HG02973 (cell line): ENCODE results near the gene PAIP2.
"Not testable (repeated sequence)": the region's sequence is repeated elsewhere in the genome, so short reads cannot be mapped to it uniquely, and the experiment has no call there.

Experiments
- ATAC-seq: cut with Tn5 transposase; IDR thresholded peaks from one replicate; pipeline ENCODE4 v1.9.1; 2021; ENCODE audit warnings: moderate library complexity; ENCODE audit not compliant: unreplicated experiment

The PAIP2 gene

GRCh38 chr5:139377226-139377625 lies 35.6 kb downstream of the PAIP2 start:
- no peak for ATAC-seq

- no peak for ATAC-seq
Observed at GRCh38 chr5:139378101-139378825, 36.6 kb downstream of the PAIP2 start.

DNA sequence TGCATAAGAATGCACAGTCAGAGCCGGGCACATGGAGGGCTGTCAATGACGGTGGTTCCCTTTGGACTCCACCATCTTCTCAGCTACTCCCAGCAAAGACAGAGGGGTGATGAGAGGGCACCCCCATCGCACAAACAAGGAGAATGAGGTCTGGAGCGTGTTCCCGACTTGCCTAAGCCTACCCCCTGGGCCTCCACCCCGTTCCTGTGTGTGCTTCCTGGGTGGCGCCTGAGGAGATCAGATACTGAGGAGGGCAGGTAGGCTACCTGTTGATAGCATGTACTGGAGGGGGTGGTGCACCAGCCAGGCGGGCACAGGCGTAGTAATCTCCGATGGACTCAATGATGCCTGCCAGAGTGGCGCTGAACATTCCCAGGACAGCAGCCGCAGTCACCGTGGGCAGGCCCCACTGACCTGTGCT lies 37.3 kb downstream of the PAIP2 start:
- ATAC-seq, result no peak

DNA sequence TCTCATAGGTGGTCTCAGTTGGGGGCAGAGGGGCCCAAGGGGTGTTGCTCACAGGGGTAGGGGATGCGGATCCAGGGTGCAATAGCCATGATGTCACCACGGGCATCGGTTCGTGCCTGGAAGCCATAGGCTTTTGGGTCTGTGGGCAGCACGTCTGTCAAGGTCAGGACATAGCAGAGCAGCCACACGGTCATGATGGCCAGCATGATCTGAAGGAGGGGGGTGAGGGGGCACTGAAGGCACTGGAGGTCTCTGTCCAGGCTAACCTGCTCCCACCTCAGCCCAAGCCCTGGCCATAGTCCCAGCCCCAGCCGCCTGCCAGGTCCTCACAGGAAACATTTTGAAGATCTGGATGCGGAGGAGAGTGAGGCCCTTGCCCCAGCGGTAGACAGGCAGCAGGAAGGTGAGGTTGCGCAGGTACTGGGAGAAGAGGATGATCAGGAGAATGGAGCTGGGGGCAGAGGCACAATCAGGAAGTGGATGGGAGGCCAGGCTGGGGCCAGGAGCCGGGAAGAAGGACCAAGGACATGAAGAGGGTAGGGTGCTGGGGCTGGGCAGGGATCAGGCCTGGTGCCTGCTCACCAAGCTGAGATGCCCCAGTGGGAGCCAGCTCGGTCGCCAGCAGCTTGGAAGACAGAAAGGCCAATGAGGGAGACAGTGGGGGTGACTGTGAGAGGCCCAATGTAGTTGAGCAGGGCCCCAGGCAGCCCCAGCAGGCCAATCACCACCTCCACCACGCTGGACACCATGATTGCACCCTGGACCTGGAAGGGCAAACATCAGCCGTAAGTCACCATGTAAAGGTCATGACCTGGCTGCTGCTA lies 38.2 kb downstream of the PAIP2 start:
- no peak for ATAC-seq

DNA sequence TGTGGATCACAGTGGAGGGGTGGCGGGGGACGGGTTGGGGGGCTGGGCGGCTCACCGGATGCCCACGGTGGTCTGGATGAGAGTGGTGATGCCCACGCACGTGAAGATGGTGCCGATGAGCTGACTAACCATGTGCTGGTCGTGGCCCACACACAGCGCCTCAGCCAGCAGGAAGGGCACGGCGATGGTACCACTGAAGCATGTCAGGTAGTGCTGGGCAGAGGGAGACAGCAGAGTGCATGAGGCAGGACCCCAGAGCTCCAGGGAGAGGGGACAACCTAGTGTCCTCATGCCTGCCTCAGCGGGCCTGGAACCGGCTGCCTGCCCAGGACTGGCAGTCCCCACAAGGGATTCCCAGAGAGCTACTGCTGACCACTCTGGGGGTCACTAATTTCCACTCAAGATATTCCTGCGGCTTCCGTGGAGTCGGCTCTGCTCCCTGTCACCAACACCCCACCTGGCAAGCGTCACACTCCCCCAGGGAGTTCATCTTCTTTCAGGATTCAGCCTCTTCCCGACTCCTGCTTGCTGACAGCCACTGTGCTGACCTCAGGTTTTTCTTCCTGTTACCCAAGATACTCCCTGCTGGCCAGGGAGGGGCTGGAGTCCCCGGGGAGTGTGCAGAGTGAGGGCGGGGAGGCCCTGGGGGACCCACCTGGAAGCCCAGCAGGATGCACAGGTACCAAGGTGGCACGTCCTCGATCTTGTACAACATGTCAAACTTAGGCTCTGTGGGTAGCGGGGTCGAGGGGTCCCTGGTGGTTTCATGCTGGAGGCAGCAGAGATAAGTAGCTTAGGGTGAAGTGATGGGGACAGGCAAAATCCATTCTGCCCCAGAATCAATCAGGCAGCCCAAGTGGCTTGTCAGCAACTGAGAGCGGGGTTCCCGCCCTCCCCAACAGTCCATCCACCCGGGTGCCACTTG lies 40.4 kb downstream of the PAIP2 start:
- ATAC-seq, result no peak

GRCh38 chr5:139382807-139383206 lies 41.2 kb downstream of the PAIP2 start:
- ATAC-seq, result no peak

DNA sequence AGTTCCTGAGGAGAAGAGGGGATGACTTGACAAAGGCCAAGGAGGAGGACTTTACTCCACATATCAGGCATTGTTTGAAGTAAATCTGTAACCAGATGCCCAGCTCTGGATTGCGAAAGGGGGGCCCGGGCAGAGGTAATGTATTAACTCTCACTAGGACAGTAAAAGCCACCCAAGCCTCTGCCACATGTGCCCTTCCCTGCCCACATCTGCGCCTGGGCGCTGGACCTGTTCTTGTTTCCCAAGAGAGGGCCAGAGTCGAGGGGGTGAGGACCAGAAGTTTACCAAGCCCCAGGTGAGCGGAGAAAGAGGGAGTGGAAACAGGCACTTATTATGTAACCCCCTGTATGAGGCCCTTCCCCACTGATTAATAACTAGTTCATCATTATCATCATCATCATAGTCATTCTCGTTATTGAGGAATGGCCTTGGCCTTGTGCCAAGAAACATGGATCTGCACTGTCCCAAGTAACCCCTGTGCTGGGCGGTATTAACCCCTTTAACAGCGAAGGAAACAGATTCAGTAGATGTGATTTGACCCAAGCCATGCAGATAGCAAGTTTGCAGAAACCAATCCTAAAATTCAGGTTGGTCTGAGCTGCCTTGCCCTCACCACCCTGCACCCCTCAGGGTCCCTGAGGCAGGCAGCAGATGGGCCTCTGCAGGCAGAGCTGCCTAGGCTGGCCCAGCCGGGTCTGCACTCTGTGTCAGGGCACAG lies 41.8 kb downstream of the PAIP2 start, which contains the start of gene SLC23A1:
Gene SLC23A1 (minus strand): TSS at position 23 of the 718 bp plus-strand sequence. CDS start 44 bp downstream, outside the sequence.
- ATAC-seq, result no peak

DNA sequence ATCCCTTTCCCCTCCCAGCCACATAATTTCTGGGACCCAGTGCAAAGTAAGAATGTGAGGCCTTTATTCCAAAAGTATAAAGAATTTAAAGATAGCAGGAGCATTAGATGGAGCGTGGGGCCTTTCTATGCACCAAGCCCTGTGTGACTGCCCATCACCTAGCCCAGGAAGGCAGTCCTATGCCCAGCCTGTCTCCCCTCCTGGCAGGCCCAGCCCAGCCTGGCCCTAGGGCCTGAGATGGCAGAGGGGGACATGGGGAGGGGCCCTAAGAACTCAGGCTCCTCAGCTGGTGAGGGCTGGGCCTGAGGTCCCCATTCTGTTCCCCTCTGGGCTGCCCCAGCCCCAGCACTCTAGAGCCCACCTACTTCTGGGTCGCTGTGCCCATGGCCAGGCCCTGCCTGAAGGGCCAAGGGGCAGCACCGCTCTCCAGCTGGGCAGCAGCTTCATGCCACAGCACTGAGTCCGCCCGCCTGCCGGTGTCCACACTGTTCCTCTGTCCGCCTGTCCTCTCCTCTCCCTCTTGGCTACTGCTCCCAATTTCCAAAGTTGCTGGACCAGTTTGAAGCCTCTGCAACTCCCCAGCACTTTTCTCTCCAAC lies 42.4 kb downstream of the PAIP2 start:
- ATAC-seq, result no peak

GRCh38 chr5:139384591-139385051 lies 43.0 kb downstream of the PAIP2 start:
- no peak for ATAC-seq

DNA sequence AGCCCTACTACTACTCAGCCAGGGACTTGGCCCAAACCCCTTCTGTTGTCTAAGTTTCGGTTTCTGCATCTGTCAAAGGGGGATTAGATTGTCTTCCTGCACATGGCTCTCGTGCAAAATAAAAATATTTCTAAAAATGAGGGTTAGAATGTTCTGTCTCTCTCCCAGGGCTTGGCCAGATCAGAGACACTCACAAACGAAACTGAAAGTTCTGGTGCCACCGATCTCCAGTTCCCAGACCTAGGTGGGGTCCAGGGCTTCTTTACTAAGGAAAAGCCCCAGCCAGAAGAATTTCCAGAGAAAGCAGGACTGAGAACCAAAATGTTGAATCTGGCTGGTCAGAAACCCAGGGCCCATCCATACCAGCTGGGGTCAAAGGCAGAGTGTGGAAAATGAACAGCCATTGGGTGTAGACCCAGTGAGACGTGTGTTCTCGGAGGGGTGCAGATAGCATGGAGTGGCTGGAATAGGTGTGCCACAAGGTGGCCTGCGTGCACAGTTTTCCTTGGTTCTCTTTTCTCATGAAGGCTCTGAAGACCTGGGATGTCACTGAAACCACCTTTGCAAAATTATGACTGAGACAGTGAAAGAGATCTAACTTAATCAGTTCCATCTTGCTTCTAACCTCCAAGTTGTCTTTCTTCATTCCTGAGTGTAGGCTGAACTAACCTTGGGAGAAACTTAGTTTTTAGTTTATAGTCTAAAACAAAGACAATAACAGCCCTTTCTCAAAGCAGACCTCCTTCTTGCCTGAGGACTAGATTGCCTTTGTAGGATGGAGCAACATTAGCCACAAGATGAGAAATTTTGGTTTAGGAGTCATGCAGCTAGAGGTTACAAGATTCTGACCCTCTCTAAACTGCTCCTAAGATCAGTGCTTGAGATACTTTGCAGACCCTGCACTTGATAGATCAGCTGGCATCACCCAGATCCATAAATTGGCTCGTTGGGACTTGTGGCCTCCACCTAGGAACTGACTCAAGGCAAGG lies 43.7 kb downstream of the PAIP2 start:
- ATAC-seq, result no peak

GRCh38 chr5:139386050-139386438 lies 44.4 kb downstream of the PAIP2 start:
- ATAC-seq, result no peak

- not testable (repeated sequence) for ATAC-seq
Observed at GRCh38 chr5:139386956-139387355, 45.3 kb downstream of the PAIP2 start.

DNA sequence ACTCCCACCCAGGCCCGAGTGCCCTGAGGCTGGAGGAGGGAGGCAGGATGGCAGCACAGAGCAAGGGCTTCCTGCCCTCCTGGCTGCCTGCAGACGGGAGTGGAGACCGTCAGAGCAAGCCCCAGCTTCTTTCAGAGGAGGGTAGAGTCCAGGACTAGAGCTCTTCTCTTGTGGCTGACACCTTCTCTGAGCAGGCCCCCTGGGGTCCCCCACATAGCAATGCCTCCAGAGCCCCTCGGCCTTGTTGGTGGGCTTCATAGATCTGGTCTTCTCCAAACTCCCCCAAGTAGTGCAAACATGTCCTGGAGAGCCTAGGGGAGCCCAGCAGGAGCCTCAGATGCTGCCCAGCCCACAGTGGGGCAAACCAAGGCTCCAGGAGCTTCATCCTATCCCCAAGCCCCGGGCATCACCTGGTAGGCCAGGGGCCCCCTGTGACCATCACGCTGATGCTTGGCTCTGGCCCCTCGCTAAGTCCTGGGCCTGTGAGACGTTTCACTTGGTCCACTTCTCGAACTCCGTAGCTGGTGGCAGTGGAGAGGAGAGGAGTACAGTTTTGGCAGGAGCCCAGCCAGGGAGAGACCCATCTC lies 46.0 kb downstream of the PAIP2 start:
- no peak for ATAC-seq

DNA sequence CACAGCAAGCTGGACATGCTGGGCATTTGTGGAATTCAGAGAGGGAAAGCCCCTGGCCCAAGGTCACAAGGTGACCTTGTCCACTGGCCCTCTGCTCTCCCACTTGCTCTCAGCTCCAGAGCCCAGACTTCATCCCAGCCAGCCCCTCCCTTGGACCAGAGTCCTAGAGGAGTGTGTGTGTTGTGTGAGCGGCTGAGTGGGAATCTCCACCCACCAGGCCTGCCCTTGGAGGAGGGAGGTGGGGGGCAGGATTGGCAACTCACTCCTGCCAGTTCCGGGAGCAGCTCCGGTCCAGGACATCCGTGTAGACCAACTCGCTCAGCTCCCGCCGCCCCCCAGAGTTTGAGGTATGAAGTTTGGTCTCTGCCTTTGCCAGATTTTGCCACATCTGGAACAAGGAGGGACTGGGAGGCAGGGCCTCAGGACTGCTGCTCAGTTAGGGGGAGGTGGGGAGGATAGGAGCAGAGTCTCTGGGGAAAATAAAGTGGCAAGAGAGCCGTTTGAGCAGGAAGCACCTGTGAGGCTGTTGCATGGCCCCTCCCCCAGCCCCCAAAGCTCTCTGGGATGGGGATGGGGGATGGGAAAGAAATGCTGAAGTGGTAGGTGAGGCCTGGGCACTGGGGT lies 46.7 kb downstream of the PAIP2 start:
- ATAC-seq, result no peak

DNA sequence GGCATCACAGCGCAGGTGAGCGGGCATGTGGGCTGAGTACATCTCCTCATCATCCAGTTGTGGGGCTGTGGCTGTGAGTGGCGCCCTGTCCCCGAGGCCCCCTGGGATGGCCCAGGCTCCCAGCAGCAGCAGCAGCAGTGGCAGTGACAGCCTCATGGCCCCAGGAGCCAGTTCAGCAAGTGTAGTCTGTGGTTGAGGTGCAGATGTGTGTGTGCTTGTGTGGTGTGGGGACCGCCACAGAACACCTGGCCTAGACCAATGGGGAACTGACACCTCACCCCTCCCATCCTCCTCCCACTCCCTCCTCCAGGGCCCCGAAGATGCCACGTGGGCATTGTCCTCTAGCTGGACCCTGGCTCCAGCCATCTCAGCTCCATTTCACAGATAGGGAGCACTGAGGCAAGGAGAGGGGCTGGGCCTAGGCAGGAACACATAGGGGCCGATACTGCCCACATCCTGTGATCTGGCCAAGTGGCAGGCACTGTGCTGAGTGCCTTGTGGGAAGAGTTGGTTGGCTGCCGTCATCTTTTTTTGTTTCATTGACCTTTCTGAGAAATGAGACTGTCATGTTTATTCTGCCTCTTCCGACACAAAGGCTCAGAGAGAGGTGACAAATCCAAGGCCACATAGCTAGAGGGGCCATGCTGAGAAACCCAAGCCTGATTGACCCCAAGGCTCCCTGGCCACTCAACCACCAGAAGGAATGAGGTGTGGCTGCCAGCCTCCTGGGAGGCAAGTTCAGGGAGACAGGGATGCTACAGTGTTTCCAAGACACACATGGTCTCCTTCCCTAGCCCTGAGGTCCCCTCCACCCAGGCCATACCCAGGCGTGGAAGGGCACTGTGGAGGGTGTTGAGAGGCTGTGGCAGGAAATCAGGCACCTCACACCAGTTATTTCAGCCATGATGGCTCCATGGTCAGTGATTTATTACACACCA lies 48.3 kb downstream of the PAIP2 start, which contains the start of gene MZB1:
Gene MZB1 (minus strand): TSS at position 213 of the 938 bp plus-strand sequence. CDS start 57 bp downstream, at position 156.
- peak; percentile 35 for ATAC-seq
